ENCODE data around the gene DNAH6. TPM values are rescaled to one million over a fixed set of nuclear protein-coding genes. Genes with fewer than 3 reads are reported as not detected.

Gene DNAH6
- total RNA-seq, 3 donors from 2014 or later: 2.3 to 4.1 (median 3.0) TPM

DNA sequence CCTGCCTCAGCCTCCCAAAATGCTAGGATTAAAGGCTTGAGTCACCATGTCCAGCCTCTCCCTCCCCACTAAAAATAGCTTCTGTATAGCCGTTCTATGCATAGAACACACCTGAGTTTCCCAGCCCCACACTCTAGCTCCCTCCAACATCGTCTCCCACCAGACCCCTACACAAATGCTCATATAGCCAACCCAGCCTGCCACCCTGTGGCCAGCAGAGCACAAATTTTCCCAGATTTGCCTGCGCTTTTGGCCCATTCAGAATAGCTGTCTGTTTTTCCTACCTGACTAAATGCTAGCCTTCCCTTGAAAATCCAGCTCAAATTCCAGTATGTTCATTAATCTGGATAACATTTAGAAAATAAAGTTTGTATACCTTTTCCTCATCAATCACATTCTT lies 341.8 kb downstream of the DNAH6 start:
- no peak for TF ChIP-seq POLR2A (IDR thresholded peaks at IDR 0.05)
- TF ChIP-seq, protein P1, sequence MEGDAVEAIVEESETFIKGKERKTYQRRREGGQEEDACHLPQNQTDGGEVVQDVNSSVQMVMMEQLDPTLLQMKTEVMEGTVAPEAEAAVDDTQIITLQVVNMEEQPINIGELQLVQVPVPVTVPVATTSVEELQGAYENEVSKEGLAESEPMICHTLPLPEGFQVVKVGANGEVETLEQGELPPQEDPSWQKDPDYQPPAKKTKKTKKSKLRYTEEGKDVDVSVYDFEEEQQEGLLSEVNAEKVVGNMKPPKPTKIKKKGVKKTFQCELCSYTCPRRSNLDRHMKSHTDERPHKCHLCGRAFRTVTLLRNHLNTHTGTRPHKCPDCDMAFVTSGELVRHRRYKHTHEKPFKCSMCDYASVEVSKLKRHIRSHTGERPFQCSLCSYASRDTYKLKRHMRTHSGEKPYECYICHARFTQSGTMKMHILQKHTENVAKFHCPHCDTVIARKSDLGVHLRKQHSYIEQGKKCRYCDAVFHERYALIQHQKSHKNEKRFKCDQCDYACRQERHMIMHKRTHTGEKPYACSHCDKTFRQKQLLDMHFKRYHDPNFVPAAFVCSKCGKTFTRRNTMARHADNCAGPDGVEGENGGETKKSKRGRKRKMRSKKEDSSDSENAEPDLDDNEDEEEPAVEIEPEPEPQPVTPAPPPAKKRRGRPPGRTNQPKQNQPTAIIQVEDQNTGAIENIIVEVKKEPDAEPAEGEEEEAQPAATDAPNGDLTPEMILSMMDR (IDR thresholded peaks at IDR 0.05): no peak
- no peak for TF ChIP-seq POLR2AphosphoS5 (IDR thresholded peaks at IDR 0.05)
- no peaks in the 10 kb centered on the region for H3K9me3 ChIP-seq
- H3K27ac ChIP-seq: no peak overlapping the region
- H3K4me3 ChIP-seq: no peak overlapping the region
- H3K36me3 ChIP-seq: no peaks in the 10 kb centered on the region
- no peaks in the 10 kb centered on the region for H3K4me1 ChIP-seq
- no peaks in the 10 kb centered on the region for H3K27me3 ChIP-seq
- intact Hi-C loops (cut with DNase I; ENCODE audit: low total_unique reads): no loop called here
- DNase-seq (ENCODE audit: low spot score in 2 of 2): no peak

DNA sequence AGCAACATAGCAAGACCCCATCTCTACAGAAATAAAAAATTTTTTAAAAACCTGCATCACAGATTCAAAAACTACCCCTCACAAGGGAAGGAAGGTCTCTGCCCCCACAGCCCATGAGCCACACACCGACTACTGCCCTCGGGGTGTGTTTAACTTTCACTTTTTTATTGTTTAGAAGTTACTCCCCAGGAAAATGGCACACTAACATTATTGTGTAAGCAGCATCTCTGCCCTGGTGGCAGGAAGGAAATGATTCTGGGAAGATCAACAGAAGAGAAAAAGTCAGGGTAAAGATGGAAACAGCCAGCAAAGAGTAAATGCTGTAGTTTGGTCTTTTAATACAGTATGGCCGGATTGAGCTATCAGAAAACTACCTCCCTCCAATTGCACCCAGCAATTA lies 342.6 kb downstream of the DNAH6 start:
- intact Hi-C loops (cut with DNase I; ENCODE audit: low total_unique reads): no loop called here
- Histone ChIP-seq H3K4me3 (no peak overlapping the region), H3K4me1 (no peaks in the 10 kb centered on the region), H3K27me3 (no peaks in the 10 kb centered on the region), H3K27ac (no peak overlapping the region), H3K36me3 (no peaks in the 10 kb centered on the region), H3K9me3 (no peaks in the 10 kb centered on the region)
- DNase-seq (ENCODE audit: low spot score in 2 of 2): no peak
- TF ChIP-seq, protein P1 (IDR thresholded peaks at IDR 0.05): no peak
- TF ChIP-seq POLR2A (IDR thresholded peaks at IDR 0.05): no peak
- no peak for TF ChIP-seq POLR2AphosphoS5 (IDR thresholded peaks at IDR 0.05)

DNA sequence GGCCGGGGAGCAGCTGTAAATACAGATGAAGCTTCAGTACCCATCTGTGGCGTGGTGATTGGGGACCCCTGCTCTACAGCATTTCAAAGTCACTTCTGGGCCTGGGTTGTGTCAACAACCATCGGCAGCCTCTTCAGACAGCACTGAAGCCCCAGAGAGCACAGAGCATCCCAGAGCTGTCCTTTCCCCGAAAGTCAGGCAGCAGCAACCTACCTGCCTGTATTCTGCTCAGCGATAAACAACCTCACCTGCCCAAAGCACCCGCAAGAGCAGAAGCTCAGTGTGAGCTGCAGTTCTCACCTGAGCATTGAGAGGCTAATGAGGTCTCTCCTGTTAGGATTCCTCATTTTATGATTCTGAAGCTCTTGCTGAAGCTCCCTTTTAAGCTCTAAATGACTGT lies 345.2 kb downstream of the DNAH6 start:
- intact Hi-C loops (cut with DNase I; ENCODE audit: low total_unique reads): no loop called here
- Histone ChIP-seq H3K9me3 (no peaks in the 10 kb centered on the region), H3K27ac (no peak overlapping the region), H3K4me1 (peaks cover 0 to 5% of the 10 kb centered on the region in 2 donors), H3K36me3 (no peaks in the 10 kb centered on the region), H3K4me3 (no peak overlapping the region), H3K27me3 (peaks cover 0 to 2% of the 10 kb centered on the region in 2 donors)
- TF ChIP-seq POLR2AphosphoS5 (IDR thresholded peaks at IDR 0.05) (no peak), POLR2A (IDR thresholded peaks at IDR 0.05) (no peak)
- TF ChIP-seq, protein P1 (IDR thresholded peaks at IDR 0.05): no peak
- no peak for DNase-seq (ENCODE audit: low spot score in 2 of 2)

DNA sequence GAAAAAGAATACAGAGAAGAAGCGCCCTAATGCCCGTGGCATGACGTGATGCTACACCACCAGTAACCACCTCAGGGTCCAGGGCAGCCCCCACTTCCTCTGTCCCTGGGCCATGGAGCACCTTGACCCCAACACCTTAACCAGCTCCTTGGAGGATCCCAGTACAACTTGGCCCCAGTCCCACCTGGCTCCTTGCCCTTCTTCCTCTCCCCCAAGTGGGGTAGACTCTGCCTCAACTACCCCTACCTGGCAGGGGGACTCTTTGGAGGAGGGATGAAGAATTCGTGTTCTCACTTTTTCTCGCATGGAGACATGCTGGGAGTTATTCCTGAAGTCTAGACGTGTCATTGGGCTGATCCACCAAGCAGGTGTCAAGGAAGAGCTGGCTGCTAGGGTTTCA lies 345.7 kb downstream of the DNAH6 start:
- Histone ChIP-seq H3K27ac (no peak overlapping the region), H3K9me3 (no peaks in the 10 kb centered on the region), H3K36me3 (no peaks in the 10 kb centered on the region), H3K27me3 (peaks cover 0 to 2% of the 10 kb centered on the region in 2 donors), H3K4me3 (no peak overlapping the region), H3K4me1 (peaks cover 0 to 5% of the 10 kb centered on the region in 2 donors)
- intact Hi-C loops (cut with DNase I; ENCODE audit: low total_unique reads): no loop called here
- no peak for DNase-seq (ENCODE audit: low spot score in 2 of 2)
- no peak for TF ChIP-seq POLR2A (IDR thresholded peaks at IDR 0.05)
- TF ChIP-seq POLR2AphosphoS5 (IDR thresholded peaks at IDR 0.05): no peak
- TF ChIP-seq, protein P1 (IDR thresholded peaks at IDR 0.05): no peak

DNA sequence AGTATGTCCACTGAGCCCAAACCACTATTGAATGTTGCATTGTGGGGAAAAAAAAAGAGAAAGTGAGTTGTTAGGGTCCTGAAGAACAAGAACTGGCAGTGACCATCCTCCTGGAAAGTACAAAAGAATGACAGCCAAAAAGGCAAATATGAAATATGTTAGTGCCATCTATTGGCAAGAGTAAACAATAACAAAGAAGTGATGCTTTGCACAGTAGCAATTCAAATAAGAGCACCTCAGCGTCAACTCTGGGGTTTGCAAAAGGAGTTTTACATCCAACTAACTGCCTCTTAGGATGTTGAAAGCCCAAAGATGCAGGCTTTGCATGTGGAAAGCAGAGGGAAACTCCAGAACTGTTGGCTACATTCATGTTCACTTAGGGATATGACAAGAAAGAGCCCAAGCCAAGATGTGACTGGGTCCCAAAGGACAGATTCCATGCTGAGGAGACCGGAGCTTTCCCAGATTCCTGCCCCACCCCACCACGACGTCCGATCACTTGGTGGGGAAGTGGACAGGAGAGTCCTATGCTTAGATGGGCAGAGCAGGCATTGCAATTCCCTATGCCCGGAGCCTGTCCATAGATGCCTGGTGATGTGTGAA lies 349.0 kb downstream of the DNAH6 start:
- H3K4me3 ChIP-seq: no peak overlapping the region
- no peak for DNase-seq (ENCODE audit: low spot score in 2 of 2)
- H3K27me3 ChIP-seq: peaks cover 0 to 2% of the 10 kb centered on the region in 2 donors
- TF ChIP-seq POLR2A (IDR thresholded peaks at IDR 0.05) (no peak), POLR2AphosphoS5 (IDR thresholded peaks at IDR 0.05) (no peak)
- TF ChIP-seq, protein P1 (IDR thresholded peaks at IDR 0.05): no peak
- H3K27ac ChIP-seq: no peak overlapping the region
- intact Hi-C loops (cut with DNase I; ENCODE audit: low total_unique reads): no loop called here
- H3K36me3 ChIP-seq: no peaks in the 10 kb centered on the region
- peaks cover 0 to 5% of the 10 kb centered on the region in 2 donors for H3K4me1 ChIP-seq
- no peaks in the 10 kb centered on the region for H3K9me3 ChIP-seq
